ENCODE measurements around the gene HSPB2. TPM values are rescaled to one million over a fixed set of nuclear protein-coding genes. Genes with fewer than 3 reads are reported as not detected.

Gene HSPB2
- total RNA-seq, 1 donor from 2014 or later: not detected

- Mint-ChIP-seq H3K27me3 (ENCODE audit: unreplicated experiment) (no peaks in the 10 kb centered on the region), H3K9me3 (ENCODE audit: unreplicated experiment) (no peaks in the 10 kb centered on the region), H3K4me3 (ENCODE audit: unreplicated experiment) (no peak overlapping the region), H3K4me1 (ENCODE audit: unreplicated experiment) (no peaks in the 10 kb centered on the region), H3K27ac (ENCODE audit: unreplicated experiment) (no peak overlapping the region), H3K36me3 (ENCODE audit: low read depth, unreplicated experiment) (peaks cover 9% of the 10 kb centered on the region)
- no peak for DNase-seq (ENCODE audit: low spot score)
- TF ChIP-seq CTCF (IDR thresholded peaks at IDR 0.05; ENCODE audit: unreplicated experiment): no peak
These were observed 48.4 kb downstream of the HSPB2 start for GRCh38 chr11:111960916-111961315.

GRCh38 chr11:111961389-111962300, 49.1 kb downstream of the HSPB2 start:
- TF ChIP-seq CTCF (IDR thresholded peaks at IDR 0.05; ENCODE audit: unreplicated experiment): no peak
- H3K27ac Mint-ChIP-seq (ENCODE audit: unreplicated experiment): no peak overlapping the region
- H3K4me1 Mint-ChIP-seq (ENCODE audit: unreplicated experiment): peaks cover 1% of the 10 kb centered on the region
- H3K27me3 Mint-ChIP-seq (ENCODE audit: unreplicated experiment): no peaks in the 10 kb centered on the region
- no peak for DNase-seq (ENCODE audit: low spot score)
- H3K4me3 Mint-ChIP-seq (ENCODE audit: unreplicated experiment): no peak overlapping the region
- H3K9me3 Mint-ChIP-seq (ENCODE audit: unreplicated experiment): no peaks in the 10 kb centered on the region
- H3K36me3 Mint-ChIP-seq (ENCODE audit: low read depth, unreplicated experiment): peaks cover 9% of the 10 kb centered on the region

Other genes with a start within 250 kb of the HSPB2 start
- 38.5 TPM for gene PPP2R1B, start 146.3 kb upstream of the HSPB2 start, total RNA-seq (ENCODE audit: unreplicated experiment)
- 35.8 TPM for gene ALG9, start 41.2 kb upstream of the HSPB2 start, total RNA-seq (ENCODE audit: unreplicated experiment)
- 1.4 TPM for gene FDXACB1, start 33.6 kb upstream of the HSPB2 start, total RNA-seq (ENCODE audit: unreplicated experiment)
- 35.6 TPM for gene CFAP68, start 33.2 kb upstream of the HSPB2 start, total RNA-seq (ENCODE audit: unreplicated experiment)
- not detected for gene CRYAB, start 964 bp upstream of the HSPB2 start, total RNA-seq (ENCODE audit: unreplicated experiment)
- 2.8 TPM for gene C11orf52, start 6.2 kb downstream of the HSPB2 start, total RNA-seq (ENCODE audit: unreplicated experiment)
- gene DIXDC1, start 24.6 kb downstream of the HSPB2 start, total RNA-seq (ENCODE audit: unreplicated experiment): 6.2 TPM
- 28.2 TPM for gene DLAT, start 112.7 kb downstream of the HSPB2 start, total RNA-seq (ENCODE audit: unreplicated experiment)
- gene PIH1D2, start 161.3 kb downstream of the HSPB2 start, total RNA-seq (ENCODE audit: unreplicated experiment): 2.5 TPM
- 21.8 TPM for gene NKAPD1, start 161.6 kb downstream of the HSPB2 start, total RNA-seq (ENCODE audit: unreplicated experiment)
- 49.6 TPM for gene TIMM8B, start 174.0 kb downstream of the HSPB2 start, total RNA-seq (ENCODE audit: unreplicated experiment)
- 43.0 TPM for gene SDHD, start 174.1 kb downstream of the HSPB2 start, total RNA-seq (ENCODE audit: unreplicated experiment)

Measured in endothelial cell (in vitro differentiated cells).